ENCODE results near the gene JARID2.

Gene JARID2

GRCh38 chr6:15441215-15441868 lies 195.5 kb downstream of the JARID2 start:
- DNase-seq (ENCODE audit: low read depth), result peak; percentile 85
- TF ChIP-seq, protein P1, sequence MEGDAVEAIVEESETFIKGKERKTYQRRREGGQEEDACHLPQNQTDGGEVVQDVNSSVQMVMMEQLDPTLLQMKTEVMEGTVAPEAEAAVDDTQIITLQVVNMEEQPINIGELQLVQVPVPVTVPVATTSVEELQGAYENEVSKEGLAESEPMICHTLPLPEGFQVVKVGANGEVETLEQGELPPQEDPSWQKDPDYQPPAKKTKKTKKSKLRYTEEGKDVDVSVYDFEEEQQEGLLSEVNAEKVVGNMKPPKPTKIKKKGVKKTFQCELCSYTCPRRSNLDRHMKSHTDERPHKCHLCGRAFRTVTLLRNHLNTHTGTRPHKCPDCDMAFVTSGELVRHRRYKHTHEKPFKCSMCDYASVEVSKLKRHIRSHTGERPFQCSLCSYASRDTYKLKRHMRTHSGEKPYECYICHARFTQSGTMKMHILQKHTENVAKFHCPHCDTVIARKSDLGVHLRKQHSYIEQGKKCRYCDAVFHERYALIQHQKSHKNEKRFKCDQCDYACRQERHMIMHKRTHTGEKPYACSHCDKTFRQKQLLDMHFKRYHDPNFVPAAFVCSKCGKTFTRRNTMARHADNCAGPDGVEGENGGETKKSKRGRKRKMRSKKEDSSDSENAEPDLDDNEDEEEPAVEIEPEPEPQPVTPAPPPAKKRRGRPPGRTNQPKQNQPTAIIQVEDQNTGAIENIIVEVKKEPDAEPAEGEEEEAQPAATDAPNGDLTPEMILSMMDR (conservative IDR thresholded peaks at IDR 0.05; ENCODE audit: low read depth, low read length), result peak; percentile 88
- no peak overlapping the region for H3K4me3 ChIP-seq (ENCODE audit: low read depth, low read length)

- TF ChIP-seq, protein P1 (conservative IDR thresholded peaks at IDR 0.05; ENCODE audit: low read depth, low read length), result no peak
- no peak for DNase-seq (ENCODE audit: low read depth)
- H3K4me3 ChIP-seq (ENCODE audit: low read depth, low read length), result no peak overlapping the region
Observed at GRCh38 chr6:15441981-15442380, 196.1 kb downstream of the JARID2 start.

DNA sequence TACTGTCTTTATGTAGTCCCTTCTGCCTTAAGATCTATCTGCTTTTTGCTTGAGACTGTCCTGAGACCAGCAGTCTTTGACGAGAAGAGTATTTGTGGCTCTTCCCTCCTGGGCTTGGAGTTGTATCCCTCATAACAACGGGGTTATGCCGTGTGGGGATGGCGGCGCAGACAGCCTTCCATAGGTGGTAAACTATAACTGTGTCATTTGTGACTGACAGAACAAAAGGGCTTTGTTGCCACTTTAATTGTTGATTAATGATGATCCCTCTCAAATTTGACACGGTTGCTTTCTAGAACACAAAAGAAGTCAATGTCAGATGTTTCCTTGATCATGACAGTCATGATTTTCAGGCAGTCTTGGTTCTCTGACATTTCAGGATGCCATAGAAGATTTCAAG lies 196.6 kb downstream of the JARID2 start:
- DNase-seq (ENCODE audit: low read depth), result no peak
- TF ChIP-seq, protein P1 (conservative IDR thresholded peaks at IDR 0.05; ENCODE audit: low read depth, low read length), result no peak
- no peak overlapping the region for H3K4me3 ChIP-seq (ENCODE audit: low read depth, low read length)

GRCh38 chr6:15443119-15443830 lies 197.4 kb downstream of the JARID2 start:
- no peak overlapping the region for H3K4me3 ChIP-seq (ENCODE audit: low read depth, low read length)
- TF ChIP-seq, protein P1 (conservative IDR thresholded peaks at IDR 0.05; ENCODE audit: low read depth, low read length), result no peak
- DNase-seq (ENCODE audit: low read depth), result peak; percentile 88

DNA sequence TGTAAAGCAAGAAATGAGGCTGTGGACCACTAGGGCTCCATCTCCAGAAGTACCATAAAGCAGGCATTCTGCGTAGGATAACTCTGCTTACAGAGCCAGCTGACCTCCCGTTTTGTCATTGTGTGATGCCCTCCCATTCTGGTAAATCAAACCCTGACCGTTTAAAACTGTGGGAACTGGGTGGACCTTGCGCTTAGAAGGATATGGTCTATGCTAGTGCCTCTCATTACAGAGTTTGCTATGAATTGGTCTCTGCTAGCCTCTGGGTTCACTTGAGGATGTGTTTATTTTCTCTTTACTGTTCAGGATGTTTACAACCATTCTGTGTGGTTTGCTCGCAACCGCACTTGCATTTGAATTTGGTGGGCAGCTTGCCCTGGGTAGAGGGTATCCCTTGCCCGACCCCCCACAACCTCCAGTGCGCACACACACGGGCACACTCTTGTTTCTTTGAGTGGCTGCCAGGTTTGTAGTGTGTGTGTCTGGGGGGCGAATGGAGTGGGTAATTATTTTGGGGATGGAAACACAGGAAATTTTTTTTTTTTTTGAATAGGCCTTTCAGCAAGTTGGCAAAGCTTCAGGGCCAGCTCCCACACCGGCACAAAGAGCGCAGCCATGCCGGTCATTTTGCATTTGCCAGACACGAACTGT lies 198.3 kb downstream of the JARID2 start:
- no peak for DNase-seq (ENCODE audit: low read depth)
- no peak overlapping the region for H3K4me3 ChIP-seq (ENCODE audit: low read depth, low read length)
- TF ChIP-seq, protein P1 (conservative IDR thresholded peaks at IDR 0.05; ENCODE audit: low read depth, low read length), result no peak

DNA sequence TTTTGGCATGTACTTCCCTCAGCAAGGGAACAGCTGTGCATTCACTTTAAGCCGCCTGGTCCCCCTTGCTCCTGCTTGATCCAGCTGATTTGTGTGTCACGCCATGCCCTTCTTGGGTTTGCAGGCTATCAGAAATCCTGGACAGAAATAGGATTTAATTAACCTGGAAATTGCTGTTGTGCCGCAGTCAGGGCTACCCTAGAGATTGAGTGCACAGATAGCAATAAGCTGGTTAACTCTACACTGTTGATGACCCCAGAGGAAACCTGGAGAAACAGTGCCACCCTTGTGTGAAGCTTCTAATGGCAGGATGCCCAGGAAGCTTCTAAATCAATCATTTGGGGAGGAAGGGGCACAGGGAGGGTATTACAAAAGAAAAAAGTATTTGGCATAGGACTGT lies 199.0 kb downstream of the JARID2 start:
- no peak overlapping the region for H3K4me3 ChIP-seq (ENCODE audit: low read depth, low read length)
- TF ChIP-seq, protein P1 (conservative IDR thresholded peaks at IDR 0.05; ENCODE audit: low read depth, low read length), result no peak
- no peak for DNase-seq (ENCODE audit: low read depth)
